PC-9 (cell line): ENCODE data around the gene ARFGAP1.

ENCODE experiments used
- EZH2 ChIP-seq: fragments of 200-600 bp; sonication (generic); IDR thresholded peaks from 2 replicates; pipeline ENCODE4 v1.8.0; 2017; ENCODE audit warnings: antibody characterized with exemption, low read depth
- TF ChIP-seq, protein P1 (sequence below): fragments of 200-600 bp; sonication (generic); conservative IDR thresholded peaks from 2 replicates; pipeline ENCODE4 v1.6.1; 2017; ENCODE audit warnings: mixed run types, antibody characterized with exemption, mild to moderate bottlenecking, moderate library complexity

DNA sequence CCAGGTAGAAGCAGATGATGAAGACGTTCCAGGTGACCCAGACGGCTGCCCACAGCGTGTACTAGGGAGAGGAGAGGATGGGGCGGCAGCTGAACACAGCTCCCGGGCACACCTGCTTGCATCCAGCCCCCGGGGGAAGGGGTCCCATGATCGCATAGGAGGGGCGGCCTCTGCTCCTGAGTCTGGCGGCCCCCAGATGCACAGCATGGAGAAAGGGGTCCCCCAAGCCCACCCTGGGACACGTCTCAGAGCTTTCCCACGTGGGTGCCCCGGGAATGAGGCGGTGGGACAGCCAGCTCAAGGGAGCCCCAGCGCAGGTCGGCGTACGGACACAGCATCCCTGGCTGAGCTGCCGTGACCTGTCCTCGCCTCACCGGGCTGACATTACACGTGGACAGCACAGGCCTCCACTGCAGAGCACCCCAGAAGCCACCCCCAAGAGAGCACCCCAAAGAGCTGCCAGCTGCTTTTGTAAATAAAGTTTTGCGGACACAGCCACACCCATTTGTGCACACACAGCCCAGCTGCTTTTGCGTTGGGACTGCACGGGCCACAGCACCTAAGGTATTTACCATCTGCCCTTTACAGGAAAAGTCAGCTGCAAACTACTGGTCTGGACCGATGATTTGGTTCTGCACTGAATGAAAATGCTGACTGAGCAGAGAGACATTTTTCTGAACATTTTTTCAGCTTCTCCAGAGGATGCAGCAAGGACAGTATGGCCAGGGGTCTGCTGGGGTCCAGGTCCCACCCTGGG is 23.6 kb upstream of the ARFGAP1 start:
- TF ChIP-seq EZH2, result no peak
- TF ChIP-seq, protein P1, sequence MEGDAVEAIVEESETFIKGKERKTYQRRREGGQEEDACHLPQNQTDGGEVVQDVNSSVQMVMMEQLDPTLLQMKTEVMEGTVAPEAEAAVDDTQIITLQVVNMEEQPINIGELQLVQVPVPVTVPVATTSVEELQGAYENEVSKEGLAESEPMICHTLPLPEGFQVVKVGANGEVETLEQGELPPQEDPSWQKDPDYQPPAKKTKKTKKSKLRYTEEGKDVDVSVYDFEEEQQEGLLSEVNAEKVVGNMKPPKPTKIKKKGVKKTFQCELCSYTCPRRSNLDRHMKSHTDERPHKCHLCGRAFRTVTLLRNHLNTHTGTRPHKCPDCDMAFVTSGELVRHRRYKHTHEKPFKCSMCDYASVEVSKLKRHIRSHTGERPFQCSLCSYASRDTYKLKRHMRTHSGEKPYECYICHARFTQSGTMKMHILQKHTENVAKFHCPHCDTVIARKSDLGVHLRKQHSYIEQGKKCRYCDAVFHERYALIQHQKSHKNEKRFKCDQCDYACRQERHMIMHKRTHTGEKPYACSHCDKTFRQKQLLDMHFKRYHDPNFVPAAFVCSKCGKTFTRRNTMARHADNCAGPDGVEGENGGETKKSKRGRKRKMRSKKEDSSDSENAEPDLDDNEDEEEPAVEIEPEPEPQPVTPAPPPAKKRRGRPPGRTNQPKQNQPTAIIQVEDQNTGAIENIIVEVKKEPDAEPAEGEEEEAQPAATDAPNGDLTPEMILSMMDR, result no peak
